ENCODE measurements around the gene CTTNBP2. TPM values are rescaled to one million over a fixed set of nuclear protein-coding genes. Genes with fewer than 3 reads are reported as not detected.

Gene CTTNBP2
- total and polyA plus RNA-seq, 10 of the 15 experiments (the other 5 are each of a cell fraction or from before 2014, with no cell fraction given), result 0.04 to 0.43 TPM; not detected in 8

DNA sequence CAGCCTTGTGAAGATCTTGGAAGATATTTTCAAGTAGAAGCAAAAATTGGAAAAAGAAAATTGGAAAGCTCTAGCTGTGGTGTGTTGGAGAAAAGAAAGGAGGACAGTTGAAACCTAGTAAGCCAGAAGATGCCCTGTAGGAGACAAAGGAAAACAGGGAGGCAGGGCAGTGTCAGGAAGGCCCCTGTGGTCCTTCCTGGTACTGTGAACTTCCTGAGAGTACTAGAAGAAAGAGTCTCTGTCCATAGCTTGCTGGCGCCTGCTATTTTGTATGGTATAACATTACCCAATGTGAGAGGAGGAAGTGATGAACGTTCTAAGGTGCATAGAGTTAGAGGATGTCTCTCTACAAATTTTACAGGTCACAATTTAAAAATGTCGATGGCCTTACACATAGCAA is 183.1 kb downstream of the CTTNBP2 start:
- Histone ChIP-seq H3K27ac (ENCODE audit: control insufficient read depth, insufficient read depth) (no peak overlapping the region), H3K4me1 (ENCODE audit: control insufficient read depth, insufficient read depth, low read length) (no peaks in the 10 kb centered on the region), H3K4me2 (ENCODE audit: control insufficient read depth, insufficient read depth) (no peak overlapping the region), H3K79me2 (ENCODE audit: control insufficient read depth, insufficient read depth, low read length) (no peaks in the 10 kb centered on the region), H3K36me3 (ENCODE audit: control insufficient read depth in 2 of 2, insufficient read depth in 2 of 2, low read length in 1 of 2) (no peaks in the 10 kb centered on the region), H3K9ac (ENCODE audit: control insufficient read depth, insufficient read depth, low read length) (no peak overlapping the region), H3K27me3 (replicated peaks in 1 of 2; ENCODE audit: control insufficient read depth in 2 of 2, insufficient read depth in 2 of 2, low read length in 1 of 2) (0 out of 4 replicates have a peak, but pooled peaks cover 0 to 2% of the 10 kb centered on the region in 2 experiments), H3K4me3 (no peak overlapping the region), H4K20me1 (ENCODE audit: control insufficient read depth, insufficient read depth) (no peaks in the 10 kb centered on the region), H3K9me3 (replicated peaks; ENCODE audit: control insufficient read depth, insufficient read depth, low read length) (no peaks in the 10 kb centered on the region), H2AFZ (ENCODE audit: control insufficient read depth, low read depth, low read length) (no peak overlapping the region)
- RAD21 ChIA-PET (ENCODE audit: unreplicated experiment), result no interaction called here
- CTCF ChIA-PET, result interaction anchor here (1.6 kb wide), 1 partner anchor 17 kb away, joined by 4 read pairs; no protein-coding TSS in a partner anchor
- SMC1A ChIA-PET (ENCODE audit: uncharacterized antibody, unreplicated experiment), result interaction anchor here (0.8 to 1.3 kb wide), 3 partner anchors 16 to 290 kb away, joined by 3 read pairs; no protein-coding TSS in a partner anchor
- POLR2A ChIA-PET, result no interaction called here
- intact Hi-C loops (cut with micrococcal nuclease; ENCODE audit: unreplicated experiment) (no loop called here), in situ Hi-C loops (cut with MboI) (no loop called here)
- BruUV-seq (replicated peaks), result no TSS peak
- no peak for FAIRE-seq
- no peak for TF ChIP-seq RAD21 (IDR thresholded peaks at IDR 0.05; ENCODE audit: insufficient read depth, low read depth, low read length)
- TF ChIP-seq, protein P1, sequence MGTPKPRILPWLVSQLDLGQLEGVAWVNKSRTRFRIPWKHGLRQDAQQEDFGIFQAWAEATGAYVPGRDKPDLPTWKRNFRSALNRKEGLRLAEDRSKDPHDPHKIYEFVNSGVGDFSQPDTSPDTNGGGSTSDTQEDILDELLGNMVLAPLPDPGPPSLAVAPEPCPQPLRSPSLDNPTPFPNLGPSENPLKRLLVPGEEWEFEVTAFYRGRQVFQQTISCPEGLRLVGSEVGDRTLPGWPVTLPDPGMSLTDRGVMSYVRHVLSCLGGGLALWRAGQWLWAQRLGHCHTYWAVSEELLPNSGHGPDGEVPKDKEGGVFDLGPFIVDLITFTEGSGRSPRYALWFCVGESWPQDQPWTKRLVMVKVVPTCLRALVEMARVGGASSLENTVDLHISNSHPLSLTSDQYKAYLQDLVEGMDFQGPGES (IDR thresholded peaks at IDR 0.05), result no peak
- 30% methylated on average over 3 of the region's 3 CpGs for WGBS (ENCODE audit: insufficient coverage, insufficient replicate concordance, low lambda C conversion rate, missing lambda C conversion rate)
- ATAC-seq, result no peak
- no peak for DNase-seq (ENCODE audit: low read depth, low spot score)

DNA sequence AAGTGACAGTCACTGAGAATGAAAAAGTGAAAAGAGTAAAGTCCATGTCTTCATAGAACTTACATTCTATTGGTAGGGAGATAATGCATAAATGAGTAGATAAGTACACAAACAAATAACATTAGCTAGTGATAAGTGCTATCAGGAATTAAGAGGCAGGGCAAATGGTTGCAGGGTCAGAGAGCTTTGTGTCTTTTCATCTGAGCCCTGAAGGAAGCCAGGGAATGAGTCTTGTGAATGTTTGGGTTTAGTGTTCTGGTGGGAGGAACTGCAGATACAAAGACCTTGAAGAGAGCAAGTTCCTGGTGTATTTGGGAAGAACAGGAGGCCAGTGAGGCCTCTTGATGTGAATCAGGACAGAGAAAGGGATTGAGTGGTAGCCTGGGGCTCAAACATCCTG is 183.8 kb downstream of the CTTNBP2 start:
- ChIA-PET CTCF (interaction anchor here (0.8 to 1.6 kb wide), 4 partner anchors 13 to 196 kb away, joined by 3 to 4 read pairs (median 3); no protein-coding TSS in a partner anchor), SMC1A (ENCODE audit: uncharacterized antibody, unreplicated experiment) (interaction anchor here (1.1 to 1.7 kb wide), 6 partner anchors 13 to 391 kb away, joined by 3 to 6 read pairs (median 4); no protein-coding TSS in a partner anchor), RAD21 (ENCODE audit: unreplicated experiment) (no interaction called here), POLR2A (no interaction called here)
- Histone ChIP-seq H3K27ac (ENCODE audit: control insufficient read depth, insufficient read depth) (no peak overlapping the region), H4K20me1 (ENCODE audit: control insufficient read depth, insufficient read depth) (no peaks in the 10 kb centered on the region), H3K27me3 (replicated peaks in 1 of 2; ENCODE audit: control insufficient read depth in 2 of 2, insufficient read depth in 2 of 2, low read length in 1 of 2) (0 out of 4 replicates have a peak, but pooled peaks cover 0 to 2% of the 10 kb centered on the region in 2 experiments), H3K9me3 (replicated peaks; ENCODE audit: control insufficient read depth, insufficient read depth, low read length) (no peaks in the 10 kb centered on the region), H3K36me3 (ENCODE audit: control insufficient read depth in 2 of 2, insufficient read depth in 2 of 2, low read length in 1 of 2) (no peaks in the 10 kb centered on the region), H3K9ac (ENCODE audit: control insufficient read depth, insufficient read depth, low read length) (no peak overlapping the region), H3K4me2 (ENCODE audit: control insufficient read depth, insufficient read depth) (no peak overlapping the region), H3K79me2 (ENCODE audit: control insufficient read depth, insufficient read depth, low read length) (no peaks in the 10 kb centered on the region), H3K4me3 (no peak overlapping the region), H2AFZ (ENCODE audit: control insufficient read depth, low read depth, low read length) (no peak overlapping the region), H3K4me1 (ENCODE audit: control insufficient read depth, insufficient read depth, low read length) (no peaks in the 10 kb centered on the region)
- intact Hi-C loops (cut with micrococcal nuclease; ENCODE audit: unreplicated experiment) (no loop called here), in situ Hi-C loops (cut with MboI) (no loop called here)
- no peak for DNase-seq (ENCODE audit: low read depth, low spot score)
- BruUV-seq (replicated peaks), result no TSS peak
- FAIRE-seq, result no peak
- ATAC-seq, result no peak
- TF ChIP-seq YY1 (IDR thresholded peaks at IDR 0.05; ENCODE audit: low read depth, low read length) (no peak), POLR2AphosphoS5 (IDR thresholded peaks at IDR 0.05; ENCODE audit: low read length) (no peak), SREBF2 (IDR thresholded peaks at IDR 0.05; ENCODE audit: low read length) (no peak), GATAD2B (conservative IDR thresholded peaks at IDR 0.05; ENCODE audit: low read depth) (no peak), ZNF207 (IDR thresholded peaks at IDR 0.05; ENCODE audit: borderline replicate concordance) (no peak), HDAC6 (IDR thresholded peaks at IDR 0.05; ENCODE audit: unreplicated experiment) (no peak), JUND (IDR thresholded peaks at IDR 0.05; ENCODE audit: low read depth, low read length) (no peak), IRF4 (IDR thresholded peaks at IDR 0.05; ENCODE audit: low read depth, low read length) (no peak), BHLHE40 (IDR thresholded peaks at IDR 0.05; ENCODE audit: borderline replicate concordance in 1 of 2, low read depth in 2 of 2, low read length in 1 of 2) (no peak), SIN3A (IDR thresholded peaks at IDR 0.05; ENCODE audit: low read depth, low read length) (no peak), HDAC2 (IDR thresholded peaks at IDR 0.05) (no peak)
- TF ChIP-seq, protein P2, sequence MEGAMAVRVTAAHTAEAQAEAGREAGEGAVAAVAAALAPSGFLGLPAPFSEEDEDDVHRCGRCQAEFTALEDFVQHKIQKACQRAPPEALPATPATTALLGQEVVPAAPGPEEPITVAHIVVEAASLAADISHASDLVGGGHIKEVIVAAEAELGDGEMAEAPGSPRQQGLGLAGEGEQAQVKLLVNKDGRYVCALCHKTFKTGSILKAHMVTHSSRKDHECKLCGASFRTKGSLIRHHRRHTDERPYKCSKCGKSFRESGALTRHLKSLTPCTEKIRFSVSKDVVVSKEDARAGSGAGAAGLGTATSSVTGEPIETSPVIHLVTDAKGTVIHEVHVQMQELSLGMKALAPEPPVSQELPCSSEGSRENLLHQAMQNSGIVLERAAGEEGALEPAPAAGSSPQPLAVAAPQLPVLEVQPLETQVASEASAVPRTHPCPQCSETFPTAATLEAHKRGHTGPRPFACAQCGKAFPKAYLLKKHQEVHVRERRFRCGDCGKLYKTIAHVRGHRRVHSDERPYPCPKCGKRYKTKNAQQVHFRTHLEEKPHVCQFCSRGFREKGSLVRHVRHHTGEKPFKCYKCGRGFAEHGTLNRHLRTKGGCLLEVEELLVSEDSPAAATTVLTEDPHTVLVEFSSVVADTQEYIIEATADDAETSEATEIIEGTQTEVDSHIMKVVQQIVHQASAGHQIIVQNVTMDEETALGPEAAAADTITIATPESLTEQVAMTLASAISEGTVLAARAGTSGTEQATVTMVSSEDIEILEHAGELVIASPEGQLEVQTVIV (IDR thresholded peaks at IDR 0.05; ENCODE audit: borderline replicate concordance, partially characterized antibody), result no peak
- TF ChIP-seq, protein P1 (IDR thresholded peaks at IDR 0.05), result no peak
